ENCODE data around the gene LRRTM1. TPM values are rescaled to one million over a fixed set of nuclear protein-coding genes. Genes with fewer than 3 reads are reported as not detected.

The LRRTM1 gene
- total RNA-seq (2014; rRNA removed; shearing (Covaris generic); ENCODE audit: low replicate concordance) = not detected in 2 replicates

DNA sequence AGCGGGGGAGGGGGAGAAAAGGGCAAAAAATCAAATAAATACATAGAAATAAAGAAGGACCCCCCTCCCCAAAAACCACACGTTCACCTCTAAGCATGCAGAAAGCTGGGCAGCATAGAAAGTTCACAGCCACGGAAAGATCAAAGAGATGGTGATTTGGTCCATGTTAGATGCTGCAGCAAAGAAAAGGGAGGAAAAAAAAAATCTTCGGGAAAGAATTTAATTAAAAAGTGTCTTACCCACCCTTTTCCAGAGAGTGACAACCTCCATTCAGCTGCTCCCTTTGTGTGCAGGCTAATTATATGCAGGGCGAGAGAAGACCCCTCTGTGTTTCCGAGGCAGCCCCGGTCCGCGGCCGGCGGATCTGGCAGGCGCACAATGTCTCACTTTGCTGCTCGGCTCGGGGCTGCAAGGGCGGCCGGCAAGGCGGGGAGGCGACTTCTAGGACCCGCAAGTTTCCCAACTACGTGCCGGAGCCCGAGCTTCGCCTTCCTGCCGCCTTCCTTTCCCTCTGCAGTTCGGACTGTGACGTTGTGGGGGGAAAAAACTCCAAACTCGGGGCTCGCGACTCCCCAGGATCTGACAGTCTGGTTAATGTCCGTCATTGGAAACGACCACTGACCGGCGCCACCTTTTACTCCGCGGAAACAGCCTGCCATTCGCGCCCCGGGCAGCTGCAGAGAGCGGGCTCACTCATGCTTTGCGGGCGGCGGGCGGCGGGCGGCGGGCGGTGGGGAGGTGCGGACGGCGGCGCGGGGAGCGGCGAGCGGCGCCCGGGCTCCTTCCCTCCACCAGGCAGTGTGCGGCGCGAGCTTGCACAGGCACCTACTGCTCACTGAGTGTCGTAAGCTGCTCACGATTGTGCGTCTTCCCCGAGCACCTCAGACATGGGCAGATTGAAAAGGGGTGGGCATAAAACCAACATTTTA, at the start of gene LRRTM1:
LRRTM1 (minus strand) TSS at position 844 of the 929 bp plus-strand sequence. CDS start 933 bp downstream, outside the sequence.
- DNase-seq (ENCODE audit: low read depth) = no peak
- in situ Hi-C loops (cut with HindIII; ENCODE audit: low pct_unique_long_range_greater_than_20kb, low sequenced_read_pairs) = no loop called here

GRCh38 chr2:80351231-80351630, 46.7 kb upstream of the LRRTM1 start:
- DNase-seq (ENCODE audit: low read depth) = no peak
- in situ Hi-C loops (cut with HindIII; ENCODE audit: low pct_unique_long_range_greater_than_20kb, low sequenced_read_pairs) = no loop called here

DNA sequence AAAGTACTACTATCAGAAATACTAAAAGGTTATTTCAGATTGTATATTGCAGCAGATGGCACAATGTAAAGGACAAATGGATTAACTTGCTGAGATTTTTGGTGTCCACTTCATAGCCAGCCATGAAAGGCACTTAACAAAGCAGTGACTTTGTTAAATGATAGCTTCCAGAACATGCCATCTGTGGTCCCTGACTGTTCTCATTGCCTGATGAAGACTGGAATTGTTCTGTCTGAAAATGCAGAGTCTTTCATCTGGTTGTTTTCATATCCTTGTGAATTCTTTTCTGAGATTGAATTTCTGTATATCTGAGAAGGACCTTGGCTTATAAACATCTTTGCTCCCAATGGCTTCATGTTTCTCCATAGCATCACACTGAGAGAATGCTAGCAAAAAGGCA, 44.4 kb upstream of the LRRTM1 start:
- no peak for DNase-seq (ENCODE audit: low read depth)
- in situ Hi-C loops (cut with HindIII; ENCODE audit: low pct_unique_long_range_greater_than_20kb, low sequenced_read_pairs) = no loop called here

DNA sequence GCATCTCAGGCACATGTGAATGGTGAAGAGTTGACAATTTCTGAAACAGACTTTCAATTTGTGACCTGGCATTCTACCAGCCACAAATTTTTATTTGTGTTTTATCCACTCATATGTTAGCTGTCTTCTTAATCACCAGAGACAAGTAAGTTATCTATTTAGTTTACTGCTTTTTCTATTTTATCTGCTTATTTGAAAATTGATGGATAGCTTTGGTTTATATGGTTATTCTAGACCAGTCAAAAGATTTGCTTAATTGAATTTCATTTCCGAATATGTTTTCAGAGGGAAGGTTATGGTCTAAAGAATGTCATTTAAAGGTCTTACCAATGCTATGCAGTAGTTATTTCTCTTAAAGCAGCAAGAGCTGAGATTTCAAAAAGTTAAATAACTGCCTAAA, 43.5 kb upstream of the LRRTM1 start:
- no peak for DNase-seq (ENCODE audit: low read depth)
- in situ Hi-C loops (cut with HindIII; ENCODE audit: low pct_unique_long_range_greater_than_20kb, low sequenced_read_pairs) = no loop called here

- in situ Hi-C loops (cut with HindIII; ENCODE audit: low pct_unique_long_range_greater_than_20kb, low sequenced_read_pairs) = no loop called here
- DNase-seq (ENCODE audit: low read depth) = no peak
Measured at GRCh38 chr2:80340022-80340421, 35.5 kb upstream of the LRRTM1 start.

DNA sequence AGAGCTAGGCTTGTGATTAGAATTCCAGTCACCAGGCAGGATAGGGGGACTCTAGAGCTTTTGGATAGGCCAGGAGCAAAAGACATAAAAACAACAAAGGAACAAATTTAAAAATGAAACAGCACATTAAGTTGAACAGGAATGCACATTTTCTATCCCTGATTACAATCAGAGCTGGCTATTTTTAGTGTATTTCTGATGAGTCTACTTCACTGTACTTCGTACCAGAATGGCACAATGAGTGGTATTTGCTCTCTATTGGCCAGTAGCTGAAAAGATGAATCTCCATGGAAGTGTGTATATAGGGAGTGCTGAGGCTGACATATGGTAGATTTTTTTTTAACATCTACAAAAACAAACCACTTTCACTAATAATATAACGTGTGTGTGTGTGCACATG, 34.2 kb upstream of the LRRTM1 start:
- in situ Hi-C loops (cut with HindIII; ENCODE audit: low pct_unique_long_range_greater_than_20kb, low sequenced_read_pairs) = no loop called here
- no peak for DNase-seq (ENCODE audit: low read depth)

- in situ Hi-C loops (cut with HindIII; ENCODE audit: low pct_unique_long_range_greater_than_20kb, low sequenced_read_pairs) = no loop called here
- DNase-seq (ENCODE audit: low read depth) = no peak
Measured at GRCh38 chr2:80335411-80335810, 30.9 kb upstream of the LRRTM1 start.

DNA sequence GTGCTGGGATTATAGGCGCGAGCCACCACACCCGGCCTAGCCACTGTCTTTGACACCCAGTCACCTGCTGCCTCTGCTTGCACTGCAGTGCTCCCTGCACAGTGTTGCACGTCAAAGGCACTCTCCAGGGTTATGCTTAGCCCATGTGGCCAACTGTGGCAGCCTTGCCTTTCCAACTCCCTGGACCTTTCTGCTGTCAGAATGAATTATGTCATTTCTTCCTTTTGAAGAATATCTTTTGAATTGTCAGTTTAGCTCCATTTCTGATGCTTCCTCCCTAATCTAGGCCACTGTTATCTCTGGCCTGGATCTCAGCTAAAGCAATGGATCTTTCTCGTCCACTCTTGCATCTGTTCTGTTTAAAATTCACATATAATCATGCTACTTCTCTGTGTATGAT, 29.3 kb upstream of the LRRTM1 start:
- in situ Hi-C loops (cut with HindIII; ENCODE audit: low pct_unique_long_range_greater_than_20kb, low sequenced_read_pairs) = no loop called here
- DNase-seq (ENCODE audit: low read depth) = no peak

DNA sequence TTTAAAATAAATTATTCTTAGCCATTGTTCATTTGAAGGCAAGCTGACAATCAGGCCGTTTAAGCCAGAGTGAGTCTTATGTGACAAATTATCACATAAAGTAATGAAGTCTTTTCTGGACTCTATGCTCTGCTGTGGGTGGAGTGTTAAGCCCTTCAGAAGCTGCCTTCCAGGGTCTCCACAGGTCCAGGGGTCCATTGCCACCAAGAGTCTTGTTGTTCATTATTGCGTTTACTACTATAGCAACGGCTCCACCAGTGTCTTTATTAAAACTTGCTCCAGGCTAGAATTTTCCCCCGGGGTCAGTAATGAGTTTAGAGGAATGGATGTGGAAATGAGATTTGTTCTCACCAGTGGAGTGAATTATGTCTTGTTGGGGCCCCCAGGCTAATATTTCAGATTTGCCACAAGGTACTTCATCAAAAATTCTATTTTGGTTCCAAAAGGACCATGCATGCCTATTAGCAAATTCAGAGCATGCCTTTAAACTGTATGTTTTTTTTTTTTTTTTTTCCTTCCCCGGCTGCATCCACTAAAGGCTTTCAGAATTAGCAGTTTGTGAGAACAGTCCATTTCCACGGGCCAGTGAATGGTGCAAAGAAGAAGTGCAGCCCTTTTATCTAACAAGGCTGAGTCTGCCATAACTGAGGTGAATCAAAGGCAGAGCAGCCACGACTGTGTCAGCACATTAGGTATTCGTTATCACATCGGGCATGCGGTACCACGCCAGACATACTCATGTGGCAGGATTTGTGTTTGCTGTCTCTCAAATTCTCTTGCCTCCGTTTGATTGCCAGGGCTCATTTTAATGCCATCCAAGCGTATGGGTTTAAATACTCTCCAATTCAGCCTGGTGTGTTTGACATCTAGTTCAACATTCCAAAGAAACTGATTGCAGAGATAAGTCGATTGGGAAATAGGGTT, 26.2 kb upstream of the LRRTM1 start:
- no peak for DNase-seq (ENCODE audit: low read depth)
- in situ Hi-C loops (cut with HindIII; ENCODE audit: low pct_unique_long_range_greater_than_20kb, low sequenced_read_pairs) = no loop called here

DNA sequence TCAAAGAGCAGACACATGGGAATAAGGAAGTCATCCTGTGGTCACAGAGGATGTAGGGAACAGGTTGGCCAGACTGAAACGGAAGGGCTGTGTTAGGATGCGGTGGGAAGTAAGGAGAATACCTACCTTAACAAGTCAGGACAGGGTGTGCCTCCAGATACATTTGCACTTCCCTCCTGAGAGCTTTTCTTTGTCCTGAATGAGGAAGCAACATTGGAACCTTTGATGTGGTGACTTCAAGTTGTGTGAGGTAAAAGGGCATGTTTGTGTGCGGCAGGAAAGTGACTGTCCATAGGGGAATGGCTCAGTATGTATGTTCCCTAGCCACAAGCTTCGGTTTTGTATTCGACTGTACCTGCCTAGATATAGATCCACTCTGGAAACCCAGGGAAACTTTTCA, 24.9 kb upstream of the LRRTM1 start:
- in situ Hi-C loops (cut with HindIII; ENCODE audit: low pct_unique_long_range_greater_than_20kb, low sequenced_read_pairs) = no loop called here
- no peak for DNase-seq (ENCODE audit: low read depth)

DNA sequence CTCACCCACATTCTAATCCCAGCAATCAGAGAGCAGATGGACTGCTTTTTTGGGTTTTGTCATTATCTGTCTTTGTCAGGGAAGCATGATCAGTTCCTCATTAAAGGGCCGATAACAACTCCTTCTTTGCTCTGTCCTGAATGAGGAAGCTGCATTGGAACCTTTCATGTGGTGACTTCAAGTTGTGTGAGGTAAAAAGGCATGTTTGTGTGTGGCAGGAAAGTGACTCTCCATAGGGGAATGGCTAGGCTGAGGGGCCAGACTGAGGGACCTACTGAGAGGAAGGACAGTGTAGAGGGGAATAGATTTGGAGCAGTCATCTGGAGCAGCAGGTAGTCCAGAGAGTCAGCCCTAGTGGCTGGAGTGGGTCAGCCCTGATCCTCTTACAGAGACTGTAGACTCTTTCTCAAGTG, 23.6 kb upstream of the LRRTM1 start:
- in situ Hi-C loops (cut with HindIII; ENCODE audit: low pct_unique_long_range_greater_than_20kb, low sequenced_read_pairs) = no loop called here

DNA sequence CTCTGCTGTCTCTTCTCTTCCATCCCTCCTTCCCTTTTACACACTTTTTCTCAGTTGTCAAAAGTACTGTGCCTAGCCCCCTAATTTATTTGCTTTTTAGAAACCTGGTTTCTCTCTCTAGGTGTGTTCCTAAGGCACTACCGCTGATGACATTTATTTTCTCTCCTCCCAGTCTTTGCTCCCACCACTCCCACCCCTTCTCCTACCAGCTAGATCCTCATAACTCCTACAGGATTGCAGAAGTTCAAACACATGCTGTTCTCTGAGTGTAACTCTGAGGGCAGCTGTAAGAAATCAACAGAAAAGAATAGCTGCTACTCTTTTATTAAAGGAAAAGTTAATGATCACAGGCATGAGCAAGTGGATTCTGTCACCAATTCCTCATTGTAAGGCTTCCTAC, 22.3 kb upstream of the LRRTM1 start:
- in situ Hi-C loops (cut with HindIII; ENCODE audit: low pct_unique_long_range_greater_than_20kb, low sequenced_read_pairs) = no loop called here
- DNase-seq (ENCODE audit: low read depth) = no peak

More for the DNA sequence above, 23.6 kb upstream of the LRRTM1 start:
- DNase-seq (ENCODE audit: low read depth) = no peak

DNA sequence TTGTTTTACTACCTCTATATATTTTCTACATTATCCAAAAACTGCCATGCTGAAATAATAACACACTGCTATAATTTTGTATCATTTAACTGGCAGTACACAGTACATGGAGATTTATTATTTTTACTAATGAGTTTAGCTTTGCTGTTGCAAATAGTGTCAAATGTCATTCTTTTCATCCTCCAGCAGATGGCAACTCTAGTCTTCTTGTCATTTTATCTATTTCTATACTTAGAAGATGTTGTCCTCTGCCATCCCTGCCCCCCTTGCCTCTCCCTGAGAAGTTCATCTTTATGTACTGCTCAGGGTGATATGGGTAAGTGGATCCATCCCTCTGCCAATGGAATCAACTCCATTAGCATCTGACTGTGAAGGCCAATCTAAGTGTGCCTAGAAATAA, 21.7 kb upstream of the LRRTM1 start:
- in situ Hi-C loops (cut with HindIII; ENCODE audit: low pct_unique_long_range_greater_than_20kb, low sequenced_read_pairs) = no loop called here
- DNase-seq (ENCODE audit: low read depth) = no peak

- DNase-seq (ENCODE audit: low read depth) = no peak
- in situ Hi-C loops (cut with HindIII; ENCODE audit: low pct_unique_long_range_greater_than_20kb, low sequenced_read_pairs) = no loop called here
Measured at GRCh38 chr2:80324525-80324924, 20.0 kb upstream of the LRRTM1 start.

DNA sequence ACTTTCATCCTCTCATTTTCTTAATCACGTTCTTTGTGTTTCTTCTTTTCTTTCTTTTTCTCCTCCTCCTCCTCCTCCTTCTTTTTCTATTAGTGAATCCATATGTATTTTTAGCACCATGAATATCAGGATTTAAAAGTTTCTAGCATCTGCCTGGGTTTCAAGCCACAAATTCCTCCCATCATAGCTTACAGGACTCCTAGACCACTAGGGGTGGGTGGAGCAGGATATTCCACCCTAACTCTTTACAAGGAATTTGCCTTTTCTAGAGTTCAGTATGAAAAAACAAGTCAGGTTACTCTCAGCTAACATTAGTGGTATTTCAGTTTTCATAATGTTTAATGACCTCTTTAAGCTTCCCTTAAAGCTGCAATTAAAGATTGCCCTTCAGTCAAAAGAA, 19.1 kb upstream of the LRRTM1 start:
- in situ Hi-C loops (cut with HindIII; ENCODE audit: low pct_unique_long_range_greater_than_20kb, low sequenced_read_pairs) = no loop called here
- no peak for DNase-seq (ENCODE audit: low read depth)

DNA sequence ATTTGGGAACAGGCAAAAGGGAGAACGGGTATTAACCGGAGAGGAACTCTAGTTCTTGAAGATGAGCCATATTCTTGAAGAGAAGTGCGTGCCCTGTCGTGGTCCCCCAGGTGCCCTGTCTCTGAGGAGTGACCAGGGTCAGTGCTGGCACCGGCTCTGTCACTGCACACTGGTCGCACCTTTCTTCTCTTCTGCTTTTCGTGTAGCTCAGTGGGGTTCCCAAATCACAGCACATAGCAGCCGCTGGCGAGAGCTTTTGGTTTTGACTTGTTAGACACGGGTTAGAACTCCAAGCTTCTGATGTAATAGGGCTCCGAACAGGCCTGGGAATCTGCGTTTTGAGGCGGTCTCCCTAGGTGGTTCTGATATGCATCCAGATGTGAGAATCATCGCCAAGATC, 18.4 kb upstream of the LRRTM1 start:
- no peak for DNase-seq (ENCODE audit: low read depth)
- in situ Hi-C loops (cut with HindIII; ENCODE audit: low pct_unique_long_range_greater_than_20kb, low sequenced_read_pairs) = no loop called here

- in situ Hi-C loops (cut with HindIII; ENCODE audit: low pct_unique_long_range_greater_than_20kb, low sequenced_read_pairs) = no loop called here
- DNase-seq (ENCODE audit: low read depth) = no peak
Measured at GRCh38 chr2:80322311-80322920, 17.9 kb upstream of the LRRTM1 start.

DNA sequence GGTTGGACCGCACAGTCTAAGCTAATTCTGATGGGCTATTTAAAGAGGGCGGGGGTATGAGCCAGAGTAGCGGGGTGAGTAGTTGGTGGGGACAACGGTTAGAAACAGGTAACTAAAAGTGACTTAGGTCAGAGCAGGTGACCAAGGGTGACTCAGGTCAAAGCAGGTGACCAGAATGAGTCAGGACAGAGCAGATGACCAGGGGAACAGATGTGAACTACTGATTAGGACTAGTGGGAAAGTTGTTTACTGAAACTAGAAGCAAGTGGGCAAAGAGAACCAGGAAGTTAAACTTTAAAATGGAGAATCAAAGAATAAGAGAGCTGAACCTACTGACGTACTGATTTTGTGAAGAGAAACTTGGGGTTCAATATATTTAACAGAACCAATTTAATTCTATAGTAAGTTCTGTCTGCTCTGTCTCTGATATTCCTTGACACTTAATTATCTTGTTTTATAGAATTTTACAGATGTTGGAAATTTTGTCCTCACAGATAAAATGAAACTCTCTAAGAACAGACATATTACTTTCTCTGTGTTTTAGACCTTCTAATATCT, 7.8 kb upstream of the LRRTM1 start:
- in situ Hi-C loops (cut with HindIII; ENCODE audit: low pct_unique_long_range_greater_than_20kb, low sequenced_read_pairs) = no loop called here
- no peak for DNase-seq (ENCODE audit: low read depth)
